GM12875 (cell line): ENCODE results near the gene CERS6.

ENCODE experiments used
- H3K4me3 ChIP-seq: one replicate; pipeline ENCODE4 v1.5.1; 2011; ENCODE audit warnings: low read depth, low read length, control low read depth
- TF ChIP-seq, protein P1 (sequence below): IDR thresholded peaks from 2 replicates; pipeline ENCODE4 v1.5.1; 2011; ENCODE audit warnings: low read depth, mild to moderate bottlenecking, control low read depth, inconsistent platforms, low read length, moderate library complexity, borderline replicate concordance; ENCODE audit not compliant: insufficient read depth

The CERS6 gene

DNA sequence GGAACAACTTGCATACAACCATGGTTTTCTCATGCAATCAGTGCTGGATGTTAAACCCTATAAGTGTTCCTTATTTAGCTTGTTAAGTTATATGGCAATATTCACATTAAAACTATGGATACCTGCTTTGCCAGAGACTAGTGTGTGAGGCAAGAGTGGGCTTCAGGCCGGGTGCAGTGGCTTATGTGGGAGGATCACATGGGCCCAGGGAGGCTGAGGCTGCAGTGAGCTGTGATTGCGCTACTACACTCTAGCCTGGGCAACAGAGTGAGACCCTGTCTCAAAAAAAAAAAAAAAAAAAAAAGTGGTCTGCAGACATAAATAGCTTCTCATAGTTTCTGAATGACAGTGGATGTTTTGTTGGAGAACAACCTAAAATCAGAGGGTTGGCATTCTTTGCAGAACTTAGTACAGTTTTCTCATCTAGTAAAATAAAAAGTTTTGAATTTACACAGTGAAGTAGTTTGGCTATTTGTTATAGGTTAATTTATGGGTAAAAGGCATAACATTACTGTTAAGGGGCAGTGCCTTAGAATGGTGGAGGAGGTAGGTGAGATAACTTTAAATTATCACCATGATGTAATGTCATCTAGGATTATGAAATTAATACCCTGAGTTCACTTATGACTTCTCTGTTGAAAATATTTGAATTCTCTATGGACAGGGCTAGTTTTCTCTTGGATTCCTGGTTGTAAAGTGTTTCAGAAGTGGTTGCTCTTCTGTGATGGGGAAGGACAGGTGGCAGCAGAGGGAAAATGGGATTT is 5.3 kb downstream of the CERS6 start:
- TF ChIP-seq, protein P1, sequence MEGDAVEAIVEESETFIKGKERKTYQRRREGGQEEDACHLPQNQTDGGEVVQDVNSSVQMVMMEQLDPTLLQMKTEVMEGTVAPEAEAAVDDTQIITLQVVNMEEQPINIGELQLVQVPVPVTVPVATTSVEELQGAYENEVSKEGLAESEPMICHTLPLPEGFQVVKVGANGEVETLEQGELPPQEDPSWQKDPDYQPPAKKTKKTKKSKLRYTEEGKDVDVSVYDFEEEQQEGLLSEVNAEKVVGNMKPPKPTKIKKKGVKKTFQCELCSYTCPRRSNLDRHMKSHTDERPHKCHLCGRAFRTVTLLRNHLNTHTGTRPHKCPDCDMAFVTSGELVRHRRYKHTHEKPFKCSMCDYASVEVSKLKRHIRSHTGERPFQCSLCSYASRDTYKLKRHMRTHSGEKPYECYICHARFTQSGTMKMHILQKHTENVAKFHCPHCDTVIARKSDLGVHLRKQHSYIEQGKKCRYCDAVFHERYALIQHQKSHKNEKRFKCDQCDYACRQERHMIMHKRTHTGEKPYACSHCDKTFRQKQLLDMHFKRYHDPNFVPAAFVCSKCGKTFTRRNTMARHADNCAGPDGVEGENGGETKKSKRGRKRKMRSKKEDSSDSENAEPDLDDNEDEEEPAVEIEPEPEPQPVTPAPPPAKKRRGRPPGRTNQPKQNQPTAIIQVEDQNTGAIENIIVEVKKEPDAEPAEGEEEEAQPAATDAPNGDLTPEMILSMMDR: no peak
- no peak overlapping the region for H3K4me3 ChIP-seq

DNA sequence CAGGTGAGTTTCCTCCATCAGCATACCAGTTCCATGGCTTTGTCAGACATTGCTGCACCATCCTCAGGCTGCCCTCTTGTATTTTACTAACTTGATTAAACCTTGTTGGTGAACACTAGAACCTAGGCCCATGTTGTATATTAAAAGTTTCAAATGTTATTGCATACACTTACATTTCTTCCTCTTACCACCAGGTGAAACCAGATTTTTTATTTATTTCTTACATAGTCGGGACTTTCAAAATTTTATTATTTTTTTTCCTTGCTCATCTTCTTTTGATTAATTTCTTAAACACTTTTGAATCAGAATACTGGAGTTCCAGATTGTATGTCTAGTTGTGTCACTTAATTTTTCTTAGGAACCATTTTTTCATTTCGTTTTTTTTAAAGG is 5.9 kb downstream of the CERS6 start:
- H3K4me3 ChIP-seq: no peak overlapping the region
- TF ChIP-seq, protein P1: no peak

DNA sequence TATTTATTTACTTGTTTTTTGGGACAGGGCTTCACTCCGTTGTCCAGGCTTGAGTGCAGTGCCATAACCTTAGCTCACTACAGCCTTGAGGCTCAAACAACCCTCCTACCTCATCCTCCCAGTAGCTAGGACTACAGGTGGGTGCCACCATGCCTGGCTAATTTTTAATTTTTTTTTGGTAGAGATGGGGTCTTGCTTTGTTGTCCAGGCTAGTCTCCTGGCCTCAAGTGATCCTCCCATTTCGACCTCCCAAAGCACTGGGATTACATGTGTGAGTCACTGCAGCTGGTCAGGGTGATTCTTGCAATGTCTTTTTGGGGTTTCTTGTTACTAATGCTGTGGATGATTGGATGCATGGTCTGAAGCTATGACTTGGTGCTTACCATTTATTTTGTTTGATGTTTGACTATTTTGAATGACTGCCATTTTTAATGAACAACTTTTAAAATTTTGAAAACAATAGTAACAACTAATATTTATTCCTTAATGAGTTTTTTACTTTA is 6.5 kb downstream of the CERS6 start:
- TF ChIP-seq, protein P1: no peak
- no peak overlapping the region for H3K4me3 ChIP-seq

DNA sequence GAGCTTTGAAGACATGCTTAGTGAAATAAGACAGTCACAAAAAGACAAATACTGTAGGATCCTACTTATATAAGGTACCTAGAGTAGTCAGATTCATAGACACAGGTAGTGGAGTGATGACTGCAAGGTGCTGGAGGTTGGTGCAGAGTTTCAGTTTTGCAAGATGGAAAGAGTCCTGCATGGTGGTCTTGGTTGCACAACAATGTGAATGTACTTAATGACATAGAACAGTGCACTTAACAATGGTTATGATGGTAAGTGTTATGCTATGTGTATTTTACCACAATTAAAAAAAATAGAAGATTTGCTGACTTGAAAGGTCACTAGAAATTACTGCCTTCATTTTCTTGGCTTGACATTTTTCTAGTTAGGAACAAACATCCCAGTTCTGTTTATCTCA is 9.5 kb downstream of the CERS6 start:
- TF ChIP-seq, protein P1: no peak

DNA sequence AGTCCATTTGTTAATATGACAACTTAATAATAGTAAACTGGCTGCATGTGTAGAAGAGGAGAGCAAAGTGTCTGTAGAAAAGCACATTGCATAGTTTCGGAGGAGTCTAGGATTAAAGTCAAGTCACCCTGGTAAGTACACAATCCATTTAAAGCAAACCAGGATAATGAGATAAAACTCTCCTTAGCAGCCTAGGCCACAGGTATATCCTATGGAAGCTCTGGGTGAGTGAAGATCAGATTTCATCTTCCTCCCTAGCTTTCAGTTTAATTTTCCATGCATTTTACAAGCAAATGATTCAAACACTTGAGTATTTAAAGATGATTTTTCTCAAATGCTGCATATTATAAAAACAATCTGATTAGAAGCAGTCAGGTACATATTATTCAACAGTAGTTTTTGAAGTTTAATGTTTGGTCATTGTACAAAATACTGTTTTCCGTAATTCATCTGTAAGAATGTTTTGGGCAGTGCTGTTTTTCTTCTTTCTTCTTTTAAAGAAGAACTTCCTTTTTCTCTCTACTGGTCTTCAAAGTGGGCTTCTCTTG is 10.2 kb downstream of the CERS6 start:
- TF ChIP-seq, protein P1: no peak
- H3K4me3 ChIP-seq: no peak overlapping the region

More for the DNA sequence above, 9.5 kb downstream of the CERS6 start:
- H3K4me3 ChIP-seq: no peak overlapping the region

DNA sequence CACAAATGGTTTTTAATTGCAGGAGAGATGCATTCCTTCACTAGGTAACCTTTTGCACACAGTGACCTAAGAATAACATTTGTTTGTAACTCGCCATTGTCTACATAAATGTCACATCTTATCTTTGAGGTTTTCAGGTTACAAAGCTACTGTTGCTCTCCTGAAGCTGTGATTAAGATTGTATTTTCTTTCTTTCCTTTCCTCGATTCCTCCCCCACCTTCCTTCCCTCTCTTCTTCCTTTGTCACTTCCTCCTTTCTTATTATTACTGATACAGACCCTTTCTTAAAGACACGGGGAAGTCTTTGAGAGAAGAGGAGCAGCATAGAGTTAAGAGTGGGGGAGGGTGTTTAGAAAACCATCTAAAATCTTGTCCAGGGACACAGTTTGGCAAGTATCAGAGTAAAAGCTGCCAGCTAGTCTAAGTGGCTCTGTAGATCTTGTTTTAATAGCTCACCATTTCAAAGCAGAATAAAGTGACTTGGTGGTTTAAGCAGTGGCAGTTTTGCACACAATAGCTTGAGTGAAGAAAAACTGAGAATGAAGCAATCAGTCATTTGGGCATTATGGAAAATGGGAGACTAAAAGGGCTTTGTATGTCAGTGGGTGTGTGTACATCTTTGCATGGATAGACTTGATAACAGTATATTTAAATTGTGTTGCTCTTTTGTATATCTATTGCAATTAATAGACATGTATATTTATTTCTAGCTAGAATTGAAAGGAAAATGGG is 10.9 kb downstream of the CERS6 start:
- H3K4me3 ChIP-seq: no peak overlapping the region

More for the DNA sequence above, 10.9 kb downstream of the CERS6 start:
- TF ChIP-seq, protein P1: no peak
